ENCODE measurements around the gene CTTNBP2. TPM values are rescaled to one million over a fixed set of nuclear protein-coding genes. Genes with fewer than 3 reads are reported as not detected.

Gene CTTNBP2
- total RNA-seq, 1 donor from 2014 or later, result 2.9 TPM

DNA sequence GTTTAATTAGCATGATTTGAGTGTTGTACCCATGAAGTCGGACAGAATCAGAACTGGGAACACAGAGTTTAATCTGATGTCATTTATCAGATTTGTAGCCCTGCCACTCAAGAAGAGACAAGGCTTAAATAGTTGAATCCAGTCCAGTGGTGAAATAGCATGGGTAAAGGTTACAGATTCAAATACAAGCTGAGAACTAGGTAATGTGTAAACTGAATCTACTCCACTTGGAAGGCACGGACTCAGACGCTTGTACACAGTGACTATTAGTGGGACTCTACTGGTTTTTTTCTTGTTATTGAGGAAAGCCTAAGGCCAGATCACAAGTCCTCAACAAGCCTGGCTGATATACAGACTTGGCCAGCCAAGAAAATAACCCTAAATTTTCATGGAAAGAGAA, 142.9 kb downstream of the CTTNBP2 start:
- Mint-ChIP-seq H3K27me3 (ENCODE audit: low read depth) (no peaks in the 10 kb centered on the region), H3K9me3 (ENCODE audit: low read depth) (no peaks in the 10 kb centered on the region), H3K27ac (ENCODE audit: unreplicated experiment) (no peak overlapping the region), H3K4me1 (ENCODE audit: low read depth) (peaks cover 10% of the 10 kb centered on the region), H3K36me3 (ENCODE audit: low read depth) (no peaks in the 10 kb centered on the region), H3K4me3 (ENCODE audit: unreplicated experiment) (no peak overlapping the region)
- TF ChIP-seq CTCF (IDR thresholded peaks at IDR 0.05), result no peak
- no peak for DNase-seq (ENCODE audit: low spot score)

DNA sequence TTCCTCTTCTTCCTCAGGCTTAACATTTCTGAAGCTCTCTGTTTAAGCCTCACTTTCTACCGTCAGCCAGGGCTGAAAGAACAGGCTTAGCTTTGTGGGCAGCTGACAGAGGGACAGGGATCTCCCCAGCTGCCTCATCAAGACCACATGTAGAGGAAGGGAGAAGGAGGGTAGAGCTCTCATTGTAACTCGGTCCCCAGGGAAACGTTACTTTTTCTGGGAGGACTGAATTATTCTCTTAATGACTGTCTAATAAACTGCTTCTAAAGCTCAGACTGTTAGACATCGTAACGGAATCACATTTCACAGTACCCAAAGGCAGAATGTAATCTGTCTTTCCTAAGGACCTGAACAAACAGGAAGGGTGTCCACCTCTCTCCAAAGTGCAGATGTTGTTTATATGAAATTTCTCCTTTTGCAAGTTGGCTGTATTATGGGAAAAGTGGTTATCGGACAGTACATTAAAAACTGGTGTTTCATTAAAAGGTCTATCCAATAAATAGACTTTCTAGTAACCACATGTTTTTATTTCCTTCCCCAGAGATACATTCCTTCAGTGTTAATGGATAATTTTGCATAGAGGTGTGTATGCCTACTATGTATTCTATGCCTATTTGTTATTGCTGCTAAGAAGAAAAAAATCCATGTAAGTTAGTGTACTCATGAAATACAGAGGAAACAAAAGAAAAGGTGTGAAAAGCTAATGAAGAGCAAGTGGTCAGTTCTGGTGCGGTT, 144.2 kb downstream of the CTTNBP2 start:
- Mint-ChIP-seq H3K27ac (ENCODE audit: unreplicated experiment) (no peak overlapping the region), H3K27me3 (ENCODE audit: low read depth) (no peaks in the 10 kb centered on the region), H3K4me3 (ENCODE audit: unreplicated experiment) (no peak overlapping the region), H3K4me1 (ENCODE audit: low read depth) (peaks cover 10% of the 10 kb centered on the region), H3K36me3 (ENCODE audit: low read depth) (no peaks in the 10 kb centered on the region), H3K9me3 (ENCODE audit: low read depth) (no peaks in the 10 kb centered on the region)
- DNase-seq (ENCODE audit: low spot score), result no peak
- TF ChIP-seq CTCF (IDR thresholded peaks at IDR 0.05), result no peak

DNA sequence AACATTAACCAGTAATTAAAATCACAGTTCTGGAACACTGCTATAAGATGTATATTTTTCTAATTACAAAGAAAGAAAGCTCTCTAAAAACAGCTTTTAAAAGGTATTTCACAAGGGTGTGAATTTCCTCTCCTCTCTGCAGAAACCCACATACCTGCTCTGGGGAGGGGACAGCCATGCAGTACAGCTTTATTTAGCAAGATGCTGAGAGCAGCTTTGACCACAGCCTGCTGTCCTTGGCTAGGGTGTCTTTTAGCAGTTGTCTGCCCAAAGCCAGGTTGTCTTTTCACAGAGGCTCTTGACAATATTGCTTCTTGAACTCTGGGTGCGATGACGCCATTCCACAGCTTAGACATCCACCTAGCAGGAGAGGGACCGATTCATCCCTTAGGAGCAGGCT, 148.3 kb downstream of the CTTNBP2 start:
- Mint-ChIP-seq H3K4me1 (ENCODE audit: low read depth) (peaks cover 8% of the 10 kb centered on the region), H3K36me3 (ENCODE audit: low read depth) (no peaks in the 10 kb centered on the region), H3K4me3 (ENCODE audit: unreplicated experiment) (no peak overlapping the region), H3K27ac (ENCODE audit: unreplicated experiment) (no peak overlapping the region), H3K27me3 (ENCODE audit: low read depth) (no peaks in the 10 kb centered on the region), H3K9me3 (ENCODE audit: low read depth) (no peaks in the 10 kb centered on the region)
- DNase-seq (ENCODE audit: low spot score), result no peak
- TF ChIP-seq CTCF (IDR thresholded peaks at IDR 0.05), result no peak

GRCh38 chr7:117719377-117719776, 153.9 kb downstream of the CTTNBP2 start:
- Mint-ChIP-seq H3K27me3 (ENCODE audit: low read depth) (no peaks in the 10 kb centered on the region), H3K9me3 (ENCODE audit: low read depth) (no peaks in the 10 kb centered on the region), H3K4me1 (ENCODE audit: low read depth) (peaks cover 4% of the 10 kb centered on the region), H3K36me3 (ENCODE audit: low read depth) (peaks cover 2% of the 10 kb centered on the region), H3K4me3 (ENCODE audit: unreplicated experiment) (no peak overlapping the region), H3K27ac (ENCODE audit: unreplicated experiment) (no peak overlapping the region)
- no peak for DNase-seq (ENCODE audit: low spot score)
- TF ChIP-seq CTCF (IDR thresholded peaks at IDR 0.05), result no peak

DNA sequence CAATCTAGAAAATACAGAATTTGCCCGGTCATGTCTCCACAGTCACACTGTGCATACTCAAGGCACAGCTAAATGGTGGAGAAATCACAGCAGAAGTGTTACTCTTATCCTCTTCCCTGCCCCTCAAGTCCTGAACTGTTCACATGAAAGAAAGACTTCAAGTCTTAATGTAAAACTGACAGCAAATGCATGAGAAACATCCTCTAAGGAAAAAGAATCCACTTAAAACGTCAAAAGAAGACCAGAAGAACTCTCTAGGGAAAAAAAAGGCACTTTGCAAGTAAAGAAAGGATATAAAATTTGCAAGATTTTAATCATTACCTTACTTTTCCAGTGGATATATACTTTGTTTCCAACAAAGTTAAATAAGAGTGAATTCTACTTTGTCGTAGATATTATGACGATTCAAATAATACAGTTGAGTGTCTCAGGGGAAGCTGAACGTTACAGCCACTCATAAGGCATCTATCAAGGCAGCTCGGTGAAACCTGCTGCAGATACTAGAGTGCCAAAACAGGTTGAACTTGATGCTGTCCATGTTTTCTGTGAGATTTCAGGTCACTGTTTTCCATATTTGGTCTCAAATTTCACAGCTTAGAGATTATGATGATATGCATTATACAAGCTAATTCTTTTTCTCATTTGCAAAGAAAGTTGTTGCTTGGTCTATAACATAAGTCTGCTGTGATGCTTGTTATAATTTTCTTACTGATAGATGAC, 155.0 kb downstream of the CTTNBP2 start:
- peaks cover 4% of the 10 kb centered on the region for H3K4me1 Mint-ChIP-seq (ENCODE audit: low read depth)
- peaks cover 2% of the 10 kb centered on the region for H3K36me3 Mint-ChIP-seq (ENCODE audit: low read depth)
- H3K27ac Mint-ChIP-seq (ENCODE audit: unreplicated experiment), result no peak overlapping the region
- no peak for DNase-seq (ENCODE audit: low spot score)
- no peaks in the 10 kb centered on the region for H3K27me3 Mint-ChIP-seq (ENCODE audit: low read depth)
- H3K4me3 Mint-ChIP-seq (ENCODE audit: unreplicated experiment), result no peak overlapping the region
- no peaks in the 10 kb centered on the region for H3K9me3 Mint-ChIP-seq (ENCODE audit: low read depth)
- no peak for TF ChIP-seq CTCF (IDR thresholded peaks at IDR 0.05)
